SIG-M5 treated with dmso at 0.1 percent for 504 hours (cell line): ENCODE measurements around the gene ATF3.
"Not testable (repeated sequence)": the region's sequence is repeated elsewhere in the genome, so short reads cannot be mapped to it uniquely, and the experiment has no call there.

Source experiments
- DNase-seq: peaks from one replicate; lab custom pipeline; 2025; ENCODE audit not compliant: unreplicated experiment; lab: John Stamatoyannopoulos, UW

ATF3 gene

DNA sequence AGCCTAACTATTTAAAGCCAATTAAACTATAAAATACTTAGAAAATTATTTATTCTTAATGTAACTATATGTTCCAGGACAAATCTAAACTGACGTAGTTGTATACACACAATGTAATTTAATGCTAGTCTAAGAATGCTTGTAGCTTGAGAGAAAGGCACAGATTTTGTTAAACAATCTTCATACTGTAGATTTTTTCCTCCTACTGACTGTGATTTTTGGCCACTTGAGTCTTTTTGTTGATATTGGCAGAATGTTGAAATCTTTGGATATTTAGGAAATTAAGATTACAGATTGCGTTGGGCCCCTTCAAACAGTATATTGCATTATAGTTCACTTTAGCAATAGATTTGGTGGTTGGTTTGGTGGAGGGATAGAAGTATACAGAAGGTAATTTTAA lies 40.5 kb downstream of the ATF3 start:
- no peak for DNase-seq

DNA sequence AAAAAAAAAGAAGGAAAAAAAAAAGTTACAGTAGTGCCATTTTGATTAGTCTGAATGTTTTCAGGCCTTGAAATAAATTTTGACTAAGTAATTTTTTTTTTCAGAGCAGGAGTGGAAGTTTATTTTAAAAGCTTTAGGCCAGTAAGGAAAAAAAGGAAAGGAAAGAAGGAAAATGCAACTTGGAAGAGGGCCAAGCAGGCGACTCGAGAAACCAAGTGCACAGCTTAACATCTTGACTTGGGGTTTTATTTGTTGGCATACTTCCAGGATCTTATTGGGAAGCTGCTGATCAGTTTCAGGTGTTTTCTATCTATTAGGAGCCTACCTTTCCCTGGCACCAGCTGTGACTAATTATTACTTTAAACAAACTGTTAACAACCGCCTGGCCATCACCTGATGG lies 41.7 kb downstream of the ATF3 start:
- DNase-seq = no peak

- DNase-seq = no peak
Measured at GRCh38 chr1:212651521-212651920, 43.0 kb downstream of the ATF3 start.

DNA sequence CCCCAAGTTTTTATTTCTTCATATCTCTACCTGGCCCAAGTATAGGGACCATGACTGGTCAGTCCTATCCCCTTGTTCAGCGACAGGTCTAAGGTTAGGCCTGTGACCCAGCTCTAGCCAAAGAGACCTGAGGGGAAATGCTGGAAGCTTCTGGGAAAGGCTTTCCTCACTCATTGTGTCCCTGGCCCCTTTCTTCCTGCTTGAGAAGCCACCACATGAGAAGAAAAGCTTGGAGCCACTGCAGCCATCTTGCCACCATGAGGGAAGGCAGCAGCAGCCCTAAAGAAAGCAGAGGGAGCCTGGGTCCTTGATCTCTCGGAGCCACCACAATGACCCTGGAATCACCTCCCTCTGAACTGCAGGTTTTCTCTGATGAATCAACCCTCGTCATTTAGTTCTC lies 43.4 kb downstream of the ATF3 start:
- no peak for DNase-seq

- DNase-seq = no peak
Measured at GRCh38 chr1:212652609-212653008, 44.0 kb downstream of the ATF3 start.

GRCh38 chr1:212655668-212656440 lies 47.3 kb downstream of the ATF3 start:
- no peak for DNase-seq

- no peak for DNase-seq
Measured at GRCh38 chr1:212656730-212657129, 48.2 kb downstream of the ATF3 start.

- DNase-seq = not testable (repeated sequence)
Measured at GRCh38 chr1:212658250-212658649, 49.7 kb downstream of the ATF3 start.

GRCh38 chr1:212664409-212665199 lies 56.0 kb downstream of the ATF3 start:
- DNase-seq = no peak

DNA sequence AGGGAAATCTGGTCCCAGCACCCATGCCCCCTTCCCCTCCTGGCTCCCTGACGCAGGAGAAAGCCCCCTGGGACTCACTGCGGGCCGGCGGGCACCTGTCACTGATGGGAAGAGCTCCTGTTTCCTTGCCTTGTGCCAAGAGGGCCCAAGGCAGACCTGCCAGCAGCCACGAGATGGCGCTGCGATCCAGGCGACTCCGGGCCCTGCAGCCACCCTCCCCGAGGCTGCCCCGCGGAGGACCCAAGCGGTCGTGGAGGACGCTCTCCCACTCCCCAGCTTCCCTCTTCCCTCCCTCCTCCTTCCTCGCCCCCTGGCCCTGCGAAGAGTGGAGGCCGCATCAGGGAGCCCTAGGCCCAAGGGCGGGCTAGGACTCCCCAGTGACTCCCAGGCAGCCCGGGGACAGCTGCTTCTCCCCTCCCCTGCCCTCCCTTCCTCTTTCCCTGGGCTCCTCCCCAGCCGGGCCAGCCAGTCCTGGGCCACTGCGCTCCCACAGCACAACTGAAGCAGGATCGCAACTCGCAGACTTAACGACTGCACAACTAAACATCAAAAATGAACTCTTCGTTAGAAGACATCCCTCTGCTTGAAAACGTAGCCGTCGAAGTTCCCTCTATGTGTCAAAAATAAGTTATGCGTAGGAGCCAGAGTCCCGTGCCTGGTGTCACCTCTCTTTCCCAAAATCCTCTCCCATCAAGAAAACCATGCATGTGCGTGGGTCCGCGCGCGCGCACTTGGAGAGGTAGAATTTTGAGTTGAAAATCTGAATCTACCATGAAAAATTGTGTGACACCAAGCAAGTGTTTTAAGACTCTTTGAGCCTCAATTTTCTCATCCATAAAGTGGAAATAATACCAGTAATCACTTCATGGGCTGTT lies 56.9 kb downstream of the ATF3 start:
- DNase-seq = peak; percentile 80

DNA sequence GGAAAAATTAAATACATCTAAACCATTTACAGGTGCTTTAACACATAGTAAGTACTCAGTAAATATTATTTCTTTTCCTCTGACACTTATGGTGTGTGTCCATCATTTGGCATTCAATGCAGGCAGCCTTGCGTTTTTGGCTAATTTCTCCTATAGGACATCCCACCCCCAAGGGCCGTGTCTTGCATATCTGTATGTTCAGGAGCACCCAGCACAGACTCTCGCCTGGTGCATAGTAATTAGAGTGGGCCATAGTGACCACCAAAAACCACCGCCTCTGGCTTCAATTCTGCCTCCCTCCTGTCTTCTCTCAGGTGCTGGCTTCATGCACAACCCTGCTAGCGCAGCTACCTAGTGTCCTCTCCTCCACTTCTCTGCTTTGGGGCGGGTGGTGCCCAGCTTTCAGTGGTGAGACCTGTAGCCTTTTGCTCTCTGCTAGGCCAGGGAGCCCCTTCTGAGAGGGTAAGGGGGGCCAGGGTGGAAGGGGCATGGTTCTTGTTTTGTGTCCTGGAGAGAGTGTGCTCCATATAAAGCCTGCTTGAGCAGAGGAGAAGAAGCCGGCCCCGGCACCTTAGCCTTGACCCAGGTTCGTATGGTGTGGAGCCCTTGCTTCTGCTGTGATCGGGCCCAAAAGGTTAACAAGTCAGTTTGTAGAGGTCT lies 57.7 kb downstream of the ATF3 start:
- DNase-seq = no peak

DNA sequence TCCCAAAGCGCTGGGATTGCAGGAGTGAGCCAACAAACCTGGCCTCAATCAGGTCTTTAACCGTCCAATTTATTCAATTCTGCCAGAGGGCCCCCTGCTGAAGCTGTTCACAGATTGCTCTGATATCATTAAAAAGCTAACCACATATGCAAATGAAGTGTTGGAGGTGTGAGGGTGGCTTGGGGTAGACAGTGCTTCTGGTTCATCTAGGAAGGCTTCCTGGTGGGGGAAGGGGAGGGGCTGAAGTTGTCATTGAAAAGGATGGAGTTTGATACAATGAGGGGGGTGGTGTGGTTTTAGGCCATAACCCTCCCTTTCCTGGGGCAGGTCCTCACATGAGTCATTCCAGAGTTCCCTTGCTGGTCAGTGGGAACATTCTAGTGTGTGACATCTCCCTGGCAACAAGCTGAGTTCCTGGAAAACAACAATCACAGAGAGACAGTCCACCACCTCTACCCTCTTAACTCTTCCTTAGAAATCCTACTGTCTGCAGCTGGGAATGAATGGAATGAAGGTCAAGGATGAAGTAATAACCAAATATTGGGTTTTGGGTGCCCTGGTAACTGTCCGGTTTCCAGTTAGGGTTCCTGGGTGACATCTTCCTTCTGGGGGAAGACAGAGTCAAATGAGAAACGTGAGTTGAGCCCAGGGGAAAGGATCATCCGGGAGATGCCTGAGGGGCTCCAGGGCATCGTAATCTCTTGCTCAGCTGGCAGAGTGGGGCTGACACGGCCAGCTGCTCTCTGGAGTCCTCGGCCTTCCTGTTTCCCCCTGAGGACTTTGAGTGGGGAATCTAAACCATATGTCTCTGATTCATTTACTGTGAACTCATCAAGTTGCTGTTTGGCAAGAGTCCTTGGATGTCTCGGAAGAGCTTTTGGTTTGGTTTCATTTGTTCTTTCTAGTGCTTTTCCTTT lies 58.9 kb downstream of the ATF3 start:
- DNase-seq = no peak

GRCh38 chr1:212668477-212668876 lies 59.9 kb downstream of the ATF3 start:
- no peak for DNase-seq

DNA sequence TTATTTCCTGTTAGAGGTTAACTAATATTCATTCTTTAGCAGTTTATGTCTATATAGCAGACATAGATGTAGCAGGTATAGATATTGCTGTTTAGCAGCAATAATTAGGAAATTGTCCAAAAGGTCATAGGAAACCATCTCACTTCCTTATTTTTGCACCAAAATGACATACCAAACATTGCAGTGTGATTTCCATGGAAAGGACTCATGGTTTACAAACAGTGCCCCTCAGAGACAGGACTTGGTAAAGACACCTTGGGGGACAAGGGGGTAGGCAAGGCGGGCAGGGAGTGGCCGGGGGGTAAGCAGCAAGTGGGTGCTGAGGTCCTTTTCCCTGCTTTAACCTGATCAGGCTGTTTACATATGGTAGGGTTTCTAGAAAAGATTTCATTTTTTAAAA lies 60.5 kb downstream of the ATF3 start:
- peak; percentile 75 for DNase-seq

DNA sequence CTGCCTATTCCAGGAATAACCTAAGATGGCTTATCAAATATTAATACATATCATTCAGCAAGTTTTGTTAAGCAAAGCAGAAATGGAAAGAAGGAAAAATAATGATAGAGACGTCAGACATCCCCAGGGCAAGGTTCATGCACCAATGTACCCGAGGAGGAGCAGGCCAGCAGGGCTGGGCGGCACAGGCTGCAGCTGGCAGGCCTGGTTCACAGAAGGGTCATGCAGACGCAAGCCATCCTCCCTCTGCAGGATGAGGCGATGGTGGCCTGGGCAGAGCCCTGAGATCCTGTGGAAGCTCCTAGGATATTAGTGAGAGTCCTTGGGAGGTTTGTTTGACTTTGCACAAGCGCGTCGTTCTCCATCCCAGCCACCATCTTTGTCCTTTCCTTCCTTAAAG lies 61.0 kb downstream of the ATF3 start:
- no peak for DNase-seq

DNA sequence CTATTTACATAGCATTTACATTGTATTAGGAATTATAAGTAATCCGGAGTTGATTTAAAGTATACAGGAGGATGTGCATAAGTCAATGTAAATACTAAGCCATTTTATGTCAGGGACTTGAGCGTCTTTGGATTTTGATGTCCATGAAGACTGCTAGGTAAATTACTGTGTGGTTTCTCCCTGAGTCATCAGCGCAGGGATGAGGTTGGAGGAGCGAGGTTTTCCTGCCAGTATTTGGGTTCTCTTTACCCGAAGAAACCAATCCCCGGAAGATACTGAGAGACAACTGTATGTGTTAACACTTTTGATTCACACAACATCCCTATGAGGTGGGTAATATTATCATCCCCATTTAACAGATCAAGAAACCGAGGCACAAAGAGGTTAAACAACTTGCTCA lies 61.7 kb downstream of the ATF3 start:
- no peak for DNase-seq
